Glomerular visceral epithelial cell (primary cell): ENCODE data around the gene ASH1L.
"Not testable (repeated sequence)": the region's sequence is repeated elsewhere in the genome, so short reads cannot be mapped to it uniquely, and the experiment has no call there.

Source experiments
- DNase-seq: peaks from one replicate; pipeline ENCODE4 v3.0.0-alpha.2; 2016; ENCODE audit errors: extremely low spot score

Gene ASH1L

GRCh38 chr1:155493595-155493994, 69.0 kb downstream of the ASH1L start:
- DNase-seq = not testable (repeated sequence)

DNA sequence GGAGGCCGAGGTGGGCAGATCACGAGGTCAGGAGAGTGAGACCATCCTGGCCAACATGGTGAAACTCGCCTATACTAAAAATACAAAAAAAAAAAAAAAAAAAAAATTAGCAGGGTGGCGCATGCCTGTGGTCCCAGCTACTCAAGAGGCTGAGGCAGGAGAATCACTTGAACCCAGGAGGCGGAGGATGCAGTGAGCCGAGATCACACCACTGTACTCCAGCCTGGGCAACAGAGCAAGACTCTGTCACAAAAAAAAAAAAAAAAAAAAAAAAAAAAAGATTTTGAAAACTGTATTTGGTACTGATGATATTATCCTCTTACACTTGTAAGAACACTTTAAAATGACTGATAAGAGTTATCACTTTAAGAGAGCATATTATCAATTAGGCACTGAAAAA, 74.2 kb downstream of the ASH1L start:
- not testable (repeated sequence) for DNase-seq

DNA sequence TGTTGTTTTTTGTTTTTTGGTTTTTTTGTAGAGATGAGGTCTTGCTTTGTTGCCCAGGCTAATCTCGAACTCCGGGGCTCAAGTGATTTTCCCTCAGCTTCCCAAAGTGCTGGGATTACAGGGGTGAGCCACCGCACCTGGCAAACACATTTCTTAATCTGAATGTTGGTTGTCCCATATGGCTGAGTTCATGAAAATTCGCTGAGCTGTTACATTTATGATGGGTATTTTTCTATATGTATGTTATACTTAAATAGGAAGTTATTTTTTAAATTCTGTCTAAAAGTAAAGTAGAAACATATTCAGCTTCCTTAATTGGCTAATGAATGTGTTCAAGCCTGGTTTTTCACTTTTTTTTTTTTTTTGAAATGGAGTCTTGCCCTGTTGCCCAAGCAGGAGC, 75.1 kb downstream of the ASH1L start:
- no peak for DNase-seq

DNA sequence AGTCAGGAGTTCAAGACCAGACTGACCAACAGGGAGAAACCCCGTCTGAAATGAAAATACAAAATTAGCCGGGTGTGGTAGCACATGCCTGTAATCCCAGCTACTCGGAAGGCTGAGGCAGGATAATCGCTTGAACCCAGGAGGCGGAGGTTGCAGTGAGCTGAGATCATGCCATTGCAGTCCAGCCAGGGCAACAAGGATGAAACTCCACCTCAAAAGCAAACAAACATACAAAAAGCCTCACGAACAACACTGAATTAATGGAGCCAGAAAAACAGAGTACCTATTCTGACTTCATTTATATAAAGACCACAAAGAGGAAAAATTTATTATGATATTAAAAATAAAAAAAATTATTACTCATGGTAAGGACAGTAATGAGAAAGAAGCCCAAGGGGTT, 75.7 kb downstream of the ASH1L start:
- DNase-seq = not testable (repeated sequence)

- no peak for DNase-seq
Observed at GRCh38 chr1:155485945-155486344, 76.7 kb downstream of the ASH1L start.

GRCh38 chr1:155485222-155485621, 77.4 kb downstream of the ASH1L start:
- no peak for DNase-seq

GRCh38 chr1:155481741-155482241, 80.8 kb downstream of the ASH1L start:
- no peak for DNase-seq

GRCh38 chr1:155479205-155479604, 83.4 kb downstream of the ASH1L start:
- DNase-seq = peak; percentile 68

DNA sequence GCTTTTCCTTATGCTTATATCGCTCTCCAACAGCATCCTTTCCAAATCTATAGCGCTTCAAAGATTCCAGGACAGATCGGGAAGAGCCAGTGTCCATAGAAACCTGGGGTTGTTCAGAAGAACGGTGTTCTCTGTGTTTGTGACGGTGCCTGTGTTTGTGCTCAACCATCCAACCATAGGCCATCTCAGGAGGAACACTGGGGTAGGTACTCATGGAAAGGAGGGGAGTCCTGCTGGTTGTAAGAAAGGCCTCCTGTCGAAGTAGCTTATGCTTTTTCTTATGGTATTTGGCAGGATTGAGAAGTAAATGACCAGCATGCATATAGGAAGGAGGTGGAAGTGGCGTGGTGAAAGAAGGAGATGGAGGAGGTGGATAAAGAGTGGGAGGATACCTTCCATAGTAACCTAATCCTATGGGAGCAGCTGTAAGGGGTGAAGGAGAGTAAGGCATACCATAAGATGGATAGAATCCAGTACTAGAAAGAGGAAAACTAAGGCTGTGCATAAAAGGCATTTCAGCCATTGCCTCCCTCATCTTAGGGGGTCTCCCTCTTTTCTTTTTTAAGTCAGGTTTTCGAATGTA, 84.2 kb downstream of the ASH1L start:
- DNase-seq = no peak

- no peak for DNase-seq
Observed at GRCh38 chr1:155474146-155474545, 88.5 kb downstream of the ASH1L start.

DNA sequence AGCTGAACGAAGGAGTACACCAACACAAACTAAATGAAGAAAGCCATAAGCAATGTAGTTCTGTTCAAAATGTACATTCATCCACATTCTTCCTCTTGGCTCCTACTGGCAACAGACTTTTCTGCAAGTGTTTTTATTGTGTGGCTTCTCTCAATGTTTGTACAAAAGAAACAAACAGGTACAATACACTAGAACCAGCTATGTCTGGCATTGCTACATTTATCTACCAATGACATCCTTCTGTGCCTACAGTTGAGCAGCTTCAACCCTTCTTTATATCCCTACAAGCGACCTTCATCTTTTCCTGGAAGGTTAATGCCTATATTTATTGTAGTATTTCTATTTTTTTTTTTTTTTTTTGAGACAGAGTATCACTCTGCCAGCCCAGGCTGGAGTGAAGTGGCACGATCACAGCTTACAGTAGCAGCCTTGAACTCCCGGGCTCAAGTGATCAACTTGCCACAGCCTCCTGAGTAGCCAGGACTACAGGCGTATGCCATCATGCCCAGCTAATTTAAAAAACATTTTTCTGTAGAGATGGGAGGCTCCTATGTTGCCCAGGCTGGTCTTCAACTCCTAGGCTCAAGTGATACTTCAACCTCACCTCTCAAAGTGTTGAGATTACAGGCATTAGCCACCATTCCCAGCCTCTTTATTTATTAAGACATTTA, 89.3 kb downstream of the ASH1L start:
- no peak for DNase-seq

DNA sequence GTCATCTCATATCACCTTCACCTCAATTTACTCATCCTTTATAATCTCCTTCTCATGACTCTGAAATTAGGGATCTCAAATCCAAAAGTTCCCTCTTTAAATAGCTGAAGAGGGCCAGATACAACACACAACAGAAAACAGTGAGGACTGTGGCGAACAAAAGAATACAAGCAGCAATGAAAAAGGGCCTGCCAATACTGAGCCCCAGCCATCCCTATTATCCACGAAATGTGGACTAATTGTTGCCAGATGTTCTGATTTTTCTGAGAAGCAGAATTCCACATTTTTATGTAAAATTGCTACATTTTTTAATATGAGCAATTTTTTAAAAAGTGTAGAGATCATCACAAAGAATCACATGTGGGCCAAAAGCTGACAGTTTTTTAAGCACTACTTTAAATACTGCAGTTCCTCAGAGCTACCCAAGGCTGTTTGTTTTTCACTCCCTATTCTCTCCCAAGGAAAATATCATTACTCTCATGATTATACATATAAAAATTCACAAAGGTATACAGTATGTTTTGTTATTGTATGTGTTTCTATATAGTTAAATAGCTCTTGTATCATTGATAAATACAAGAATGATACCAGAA, 90.0 kb downstream of the ASH1L start:
- DNase-seq = no peak

GRCh38 chr1:155471891-155472290, 90.7 kb downstream of the ASH1L start:
- no peak for DNase-seq

GRCh38 chr1:155471026-155471425, 91.6 kb downstream of the ASH1L start:
- DNase-seq = no peak

DNA sequence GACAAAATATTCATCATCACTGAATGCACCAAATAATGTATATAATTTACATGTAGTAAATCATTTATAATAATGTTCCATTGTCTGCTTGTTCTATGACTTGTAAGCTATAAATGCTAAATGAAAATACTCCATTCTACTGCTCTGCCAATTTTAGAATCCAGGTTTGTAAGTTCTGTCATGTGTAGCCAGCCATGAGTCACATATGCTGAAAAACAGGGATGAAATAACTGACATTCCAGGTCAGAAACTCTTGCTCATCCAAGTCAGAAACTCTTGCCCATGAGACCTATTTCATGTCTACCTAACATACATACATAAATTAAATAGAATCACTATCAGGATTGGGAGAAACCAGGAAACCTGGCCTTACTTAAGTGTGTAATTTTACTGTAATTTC, 95.6 kb downstream of the ASH1L start:
- DNase-seq = peak; percentile 85

- DNase-seq = no peak
Observed at GRCh38 chr1:155466617-155466972, 96.0 kb downstream of the ASH1L start.

DNA sequence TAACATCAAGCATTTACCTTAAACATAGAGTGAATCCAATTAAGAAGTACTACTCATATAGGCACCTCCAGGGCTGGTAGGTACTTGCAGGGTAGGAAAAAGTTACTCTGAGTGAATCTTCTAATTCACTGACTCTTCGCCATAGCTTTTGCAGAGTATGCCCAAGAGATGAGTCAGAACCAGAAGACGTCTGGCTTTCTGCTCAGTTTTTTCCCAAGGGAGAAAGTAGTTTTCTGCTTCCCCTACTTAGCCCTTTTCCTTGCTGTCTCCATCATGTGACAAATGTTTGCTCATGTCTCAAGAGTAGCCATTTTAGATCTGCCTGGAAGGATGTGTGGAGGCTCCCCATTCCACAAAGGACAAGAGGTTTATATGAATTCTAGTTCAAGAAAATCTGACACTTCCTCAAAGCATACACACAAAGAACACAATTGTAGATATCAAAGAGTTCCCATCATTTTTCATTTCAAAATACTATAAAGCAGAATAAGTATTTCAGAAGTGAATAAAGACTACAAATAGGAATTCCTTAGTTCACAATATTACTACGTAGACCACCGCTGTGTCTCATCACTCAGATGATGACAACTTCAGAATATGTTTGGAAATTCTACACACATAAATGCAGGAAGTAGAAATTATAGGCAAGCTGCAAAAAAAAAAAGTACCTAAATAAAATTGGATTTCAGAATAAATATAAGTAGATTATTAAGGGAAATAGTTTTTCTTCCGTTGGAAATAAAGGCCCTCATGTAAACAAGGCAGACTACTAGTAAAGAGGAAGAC, 98.5 kb downstream of the ASH1L start:
- DNase-seq = peak; percentile 69

DNA sequence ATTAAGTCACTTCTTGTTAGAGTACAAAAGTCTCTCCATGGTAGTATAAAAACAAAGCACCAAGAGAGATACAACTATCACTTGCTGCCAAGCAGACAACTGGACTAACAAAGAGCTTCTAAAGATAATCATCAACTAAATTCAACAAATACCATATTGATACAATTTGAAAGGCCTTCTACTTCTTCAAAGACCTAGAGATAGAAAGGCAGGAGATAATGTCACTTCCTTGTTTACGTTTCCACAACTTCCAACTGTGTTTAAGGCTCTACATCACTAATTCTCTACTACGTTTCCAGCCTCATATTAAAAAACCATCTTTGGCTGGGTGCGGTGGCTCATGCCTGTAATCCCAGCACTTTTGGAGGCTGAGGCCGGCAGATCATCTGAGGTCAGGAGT, 104.5 kb downstream of the ASH1L start:
- no peak for DNase-seq

DNA sequence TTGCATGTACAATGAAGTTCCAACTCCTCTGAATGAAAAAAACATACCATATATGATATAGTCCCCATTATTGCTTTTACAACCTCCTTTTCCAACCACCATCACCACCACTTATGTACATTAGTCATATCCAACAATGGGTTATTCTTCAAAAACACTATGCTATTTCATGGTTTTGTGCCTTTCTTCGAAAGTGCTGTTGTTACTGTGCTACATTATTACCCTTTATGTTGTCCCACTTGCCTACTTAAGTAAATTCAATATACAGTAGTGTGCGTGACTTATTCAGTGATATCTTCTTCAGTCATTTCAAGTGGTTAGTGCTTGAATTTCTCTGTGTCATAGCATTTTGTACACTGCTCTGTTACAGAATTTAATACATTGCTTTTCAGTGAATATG, 105.3 kb downstream of the ASH1L start:
- DNase-seq = no peak

DNA sequence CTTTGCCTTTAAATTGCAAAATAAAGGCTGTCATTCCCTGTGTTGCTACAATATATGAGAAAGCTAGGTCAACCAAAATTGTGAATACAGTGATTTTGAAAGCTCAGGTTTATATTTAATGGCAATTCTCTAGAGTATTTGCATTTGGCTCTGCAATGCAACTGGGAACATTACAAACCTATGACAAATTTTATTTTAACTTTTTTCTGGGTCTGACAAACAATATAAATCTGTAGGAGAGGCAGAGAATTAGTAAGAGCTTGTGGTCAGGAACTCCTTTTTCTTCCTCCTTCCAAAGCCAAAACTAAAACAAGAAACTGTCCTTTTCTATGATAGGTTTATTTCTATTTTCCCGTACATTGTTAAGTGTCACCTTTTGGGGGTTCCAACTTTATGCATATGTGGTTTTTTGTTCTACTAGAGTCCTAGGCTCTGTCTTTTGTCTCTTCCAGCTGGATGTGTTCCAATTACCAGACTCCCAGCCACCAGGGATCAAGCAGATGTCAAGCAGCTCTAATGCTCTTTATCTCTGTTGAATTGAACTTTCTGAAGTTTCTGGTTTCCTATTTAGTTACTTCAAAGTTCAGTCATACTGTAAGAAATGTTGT, 106.9 kb downstream of the ASH1L start:
- DNase-seq = peak; percentile 13

DNA sequence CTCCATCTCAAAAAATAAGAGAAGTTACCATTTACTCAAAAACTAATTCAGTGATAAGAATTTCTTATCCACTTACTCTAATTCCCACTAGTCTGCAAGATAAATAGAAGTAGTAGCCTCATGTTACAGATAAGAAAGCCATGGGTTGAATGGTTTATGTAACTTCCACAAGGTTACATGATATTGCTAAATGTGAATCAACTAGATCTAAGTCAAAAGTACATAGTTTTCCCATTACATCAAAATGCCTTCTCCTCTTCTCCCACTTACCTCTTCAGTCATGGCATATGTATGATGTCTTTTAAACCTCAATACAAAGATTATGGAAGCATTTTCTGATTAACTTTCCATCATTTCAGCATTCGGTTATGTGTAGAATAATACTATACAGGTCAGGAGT, 108.5 kb downstream of the ASH1L start:
- no peak for DNase-seq

DNA sequence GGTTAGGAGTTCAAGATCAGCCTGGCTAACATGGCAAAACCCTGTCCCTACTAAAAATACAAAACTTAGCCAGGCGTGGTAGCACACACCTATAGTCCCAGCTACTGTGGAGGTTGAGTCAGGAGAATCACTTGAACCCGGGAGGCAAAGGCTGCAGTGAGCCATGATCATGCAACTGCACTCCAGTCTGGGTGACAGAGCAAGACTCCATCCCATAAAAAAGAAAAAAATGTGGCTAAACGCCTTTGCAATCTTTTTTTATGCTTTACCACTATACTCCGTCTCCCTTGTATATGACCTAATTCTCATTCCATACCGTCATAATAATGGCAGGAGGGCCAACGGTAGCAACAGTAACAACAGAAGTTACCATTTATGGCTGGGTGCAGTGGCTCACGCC, 109.5 kb downstream of the ASH1L start:
- DNase-seq = no peak
